Calu3 (cell line): ENCODE measurements around the gene EPM2AIP1. TPM values are rescaled to one million over a fixed set of nuclear protein-coding genes. Genes with fewer than 3 reads are reported as not detected.

Experiments
- BruUV-seq: library from RNA; stranded (reverse); fragments of 400-500 nt; replicated peaks from 2 replicates; lab custom pipeline; 2021; lab: Mats Ljungman, UMichigan
- CTCF ChIA-PET: fragments of 300-600 bp; sonication (Branson Sonifier 250); formaldehyde crosslinking; loops from one replicate; lab custom pipeline; 2022; ENCODE audit warnings: antibody characterized with exemption; lab: Charles Lee
- DNase-seq: peaks from one replicate; pipeline ENCODE4 v3.0.0; 2022
- H3K27ac Mint-ChIP-seq: one replicate; pipeline ENCODE4 v1.8.0; 2022; ENCODE audit warnings: mixed read lengths; ENCODE audit not compliant: unreplicated experiment
- H3K27me3 Mint-ChIP-seq: one replicate; pipeline ENCODE4 v1.8.0; 2022; ENCODE audit warnings: mixed read lengths; ENCODE audit not compliant: unreplicated experiment
- H3K36me3 Mint-ChIP-seq: one replicate; pipeline ENCODE4 v1.8.0; 2022; ENCODE audit warnings: mild to moderate bottlenecking, moderate library complexity, mixed read lengths; ENCODE audit not compliant: insufficient read depth, unreplicated experiment
- H3K4me1 Mint-ChIP-seq: one replicate; pipeline ENCODE4 v1.8.0; 2022; ENCODE audit warnings: mild to moderate bottlenecking, low read depth, mixed read lengths; ENCODE audit not compliant: unreplicated experiment
- H3K4me3 Mint-ChIP-seq: one replicate; pipeline ENCODE4 v1.8.0; 2022; ENCODE audit warnings: mild to moderate bottlenecking, low read depth, moderate library complexity, mixed read lengths; ENCODE audit not compliant: unreplicated experiment
- H3K9me3 Mint-ChIP-seq: one replicate; pipeline ENCODE4 v1.8.0; 2022; ENCODE audit warnings: low read depth, mixed read lengths; ENCODE audit not compliant: unreplicated experiment
- intact Hi-C: fragments of 100-400 bp; cut with micrococcal nuclease; formaldehyde crosslinking; loops from one replicate; pipeline ENCODE4 v1.10.0; 2022; ENCODE audit not compliant: unreplicated experiment
- total RNA-seq: library from RNA; stranded (reverse); gene quantifications from 2 replicates; pipeline ENCODE4 v1.2.3, GENCODE V29; 2022
- TF ChIP-seq, protein P1 (sequence below): fragments of 200-600 bp; IDR thresholded peaks from one replicate; pipeline ENCODE4 v1.8.0; 2022; ENCODE audit warnings: antibody characterized with exemption; ENCODE audit not compliant: unreplicated experiment

The EPM2AIP1 gene
- total RNA-seq, 1 experiment from 2014 or later, result 13.2 TPM

GRCh38 chr3:36945333-36945980, 47.5 kb downstream of the EPM2AIP1 start:
- Mint-ChIP-seq H3K4me1 (no peaks in the 10 kb centered on the region), H3K27me3 (no peaks in the 10 kb centered on the region), H3K4me3 (peak overlapping the region; percentile 78), H3K27ac (no peak overlapping the region), H3K9me3 (peaks cover 6% of the 10 kb centered on the region), H3K36me3 (peaks cover 6% of the 10 kb centered on the region)
- TF ChIP-seq, protein P1, sequence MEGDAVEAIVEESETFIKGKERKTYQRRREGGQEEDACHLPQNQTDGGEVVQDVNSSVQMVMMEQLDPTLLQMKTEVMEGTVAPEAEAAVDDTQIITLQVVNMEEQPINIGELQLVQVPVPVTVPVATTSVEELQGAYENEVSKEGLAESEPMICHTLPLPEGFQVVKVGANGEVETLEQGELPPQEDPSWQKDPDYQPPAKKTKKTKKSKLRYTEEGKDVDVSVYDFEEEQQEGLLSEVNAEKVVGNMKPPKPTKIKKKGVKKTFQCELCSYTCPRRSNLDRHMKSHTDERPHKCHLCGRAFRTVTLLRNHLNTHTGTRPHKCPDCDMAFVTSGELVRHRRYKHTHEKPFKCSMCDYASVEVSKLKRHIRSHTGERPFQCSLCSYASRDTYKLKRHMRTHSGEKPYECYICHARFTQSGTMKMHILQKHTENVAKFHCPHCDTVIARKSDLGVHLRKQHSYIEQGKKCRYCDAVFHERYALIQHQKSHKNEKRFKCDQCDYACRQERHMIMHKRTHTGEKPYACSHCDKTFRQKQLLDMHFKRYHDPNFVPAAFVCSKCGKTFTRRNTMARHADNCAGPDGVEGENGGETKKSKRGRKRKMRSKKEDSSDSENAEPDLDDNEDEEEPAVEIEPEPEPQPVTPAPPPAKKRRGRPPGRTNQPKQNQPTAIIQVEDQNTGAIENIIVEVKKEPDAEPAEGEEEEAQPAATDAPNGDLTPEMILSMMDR, result no peak
- intact Hi-C loops, result no loop called here
- CTCF ChIA-PET, result interaction anchor here (1.8 kb wide), 1 partner anchor 13 kb away, joined by 7 read pairs; no protein-coding TSS in a partner anchor
- DNase-seq, result no peak
- no TSS peak for BruUV-seq

DNA sequence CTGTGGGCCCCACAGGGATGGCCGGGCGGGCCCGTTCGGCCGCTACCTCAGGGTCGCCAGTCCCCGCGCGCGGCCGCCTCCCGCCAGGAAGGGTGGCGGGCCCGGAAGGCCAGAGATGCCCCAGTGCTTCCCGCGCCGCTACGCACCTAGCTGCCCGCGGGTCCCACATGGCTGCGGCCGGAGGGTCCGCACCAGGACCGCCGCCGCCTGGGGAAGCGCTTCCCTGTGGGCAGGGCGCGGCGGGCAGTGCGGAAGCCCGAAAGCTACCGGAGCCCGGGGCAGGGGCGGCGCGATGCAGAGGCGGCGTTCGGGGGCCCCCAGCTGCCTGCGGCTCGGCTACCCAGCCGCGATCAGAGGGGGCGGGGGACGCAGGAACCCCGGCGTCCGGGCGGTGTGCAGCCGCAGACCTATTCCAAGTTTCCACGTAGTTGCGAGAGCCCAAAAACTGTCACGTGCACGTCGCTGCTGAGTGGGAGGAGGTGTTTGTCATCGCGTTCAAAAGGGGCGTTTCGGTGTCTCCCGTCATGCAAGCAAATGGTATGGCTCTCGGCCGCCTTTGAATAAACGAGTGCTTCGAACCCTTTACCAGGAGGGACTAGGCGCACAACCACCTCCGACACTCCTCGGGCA, 48.2 kb downstream of the EPM2AIP1 start, which contains the start of gene TRANK1:
Gene TRANK1, minus strand, starts transcription at position 414 of the 630 bp plus-strand sequence. Its CDS starts 245 bp downstream, at position 169.
- Mint-ChIP-seq H3K36me3 (peaks cover 6% of the 10 kb centered on the region), H3K27ac (no peak within 1 kb of the TSS), H3K4me1 (no peaks in the 10 kb centered on the region), H3K4me3 (peak within 1 kb of the TSS; percentile 78), H3K27me3 (no peaks in the 10 kb centered on the region), H3K9me3 (peaks cover 6% of the 10 kb centered on the region)
- CTCF ChIA-PET, result interaction anchor here (1.8 kb wide), 1 partner anchor 14 kb away, joined by 7 read pairs; no protein-coding TSS in a partner anchor
- BruUV-seq, result no TSS peak
- intact Hi-C loops, result no loop called here
- TF ChIP-seq, protein P1, result no peak
- peak; percentile 15 for DNase-seq

GRCh38 chr3:36944012-36944640, 48.8 kb downstream of the EPM2AIP1 start:
- DNase-seq, result peak; percentile 32
- H3K27me3 Mint-ChIP-seq, result no peaks in the 10 kb centered on the region
- H3K4me1 Mint-ChIP-seq, result no peaks in the 10 kb centered on the region
- CTCF ChIA-PET, result interaction anchor here (1.8 kb wide), 1 partner anchor 14 kb away, joined by 7 read pairs; no protein-coding TSS in a partner anchor
- intact Hi-C loops, result no loop called here
- H3K36me3 Mint-ChIP-seq, result peaks cover 6% of the 10 kb centered on the region
- BruUV-seq, result no TSS peak
- TF ChIP-seq, protein P1, result no peak
- peak overlapping the region; percentile 78 for H3K4me3 Mint-ChIP-seq
- H3K27ac Mint-ChIP-seq, result no peak overlapping the region
- peaks cover 6% of the 10 kb centered on the region for H3K9me3 Mint-ChIP-seq

DNA sequence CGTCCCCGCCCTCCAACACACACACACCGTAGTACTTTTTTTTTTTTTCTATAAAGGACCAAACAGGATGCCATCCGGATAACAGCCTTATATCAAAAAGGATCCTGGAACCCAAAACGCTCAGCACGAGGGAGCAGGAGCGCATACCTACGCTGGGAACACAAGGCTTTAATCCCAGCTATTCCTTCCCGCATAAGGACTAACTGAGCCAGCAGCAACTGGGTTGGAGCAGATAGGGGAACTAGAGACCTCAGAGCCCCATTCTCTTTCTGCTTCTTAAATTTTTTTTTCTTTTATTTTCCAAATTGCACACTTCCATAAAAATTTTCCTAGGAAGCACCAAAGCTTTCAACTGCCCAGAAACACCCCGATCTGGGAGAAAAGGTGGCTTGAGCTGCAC, 49.3 kb downstream of the EPM2AIP1 start:
- no peaks in the 10 kb centered on the region for H3K4me1 Mint-ChIP-seq
- DNase-seq, result no peak
- no peak overlapping the region for H3K27ac Mint-ChIP-seq
- intact Hi-C loops, result no loop called here
- H3K36me3 Mint-ChIP-seq, result peaks cover 6% of the 10 kb centered on the region
- no peaks in the 10 kb centered on the region for H3K27me3 Mint-ChIP-seq
- CTCF ChIA-PET, result interaction anchor here (1.8 kb wide), 1 partner anchor 15 kb away, joined by 7 read pairs; no protein-coding TSS in a partner anchor
- peaks cover 4% of the 10 kb centered on the region for H3K9me3 Mint-ChIP-seq
- H3K4me3 Mint-ChIP-seq, result peak overlapping the region; percentile 78
- BruUV-seq, result no TSS peak
- TF ChIP-seq, protein P1, result no peak
